HL-60 (cell line): ENCODE measurements around the gene DNAH8.

Experiments used
- DNase-seq, 2 experiments: peaks; one replicate each; pipeline ENCODE4 v3.0.0-alpha.2; 2010 to 2020; ENCODE audit warnings: low read depth in 1 of 2, low spot score in 1 of 2
- H3K27ac ChIP-seq: fragments of 250-450 bp; sonication (Bioruptor Pico); replicated peaks from 2 replicates; pipeline ENCODE4 v1.5.1; 2020; ENCODE audit warnings: mild to moderate bottlenecking, moderate library complexity
- H3K27me3 ChIP-seq: fragments of 250-450 bp; sonication (Bioruptor Pico); 2 replicates; pipeline ENCODE4 v1.5.1; 2021; ENCODE audit warnings: mild to moderate bottlenecking, moderate library complexity; ENCODE audit not compliant: insufficient read depth, poor library complexity, severe bottlenecking
- H3K4me3 ChIP-seq: replicated peaks from 2 replicates; pipeline ENCODE4 v1.5.1; 2011; ENCODE audit warnings: mild to moderate bottlenecking, control low read depth, low read length; ENCODE audit not compliant: insufficient read depth
- GABPA ChIP-seq: IDR thresholded peaks from 2 replicates; pipeline ENCODE4 v1.6.1; 2012; ENCODE audit warnings: low read depth
- POLR2AphosphoS5 ChIP-seq: IDR thresholded peaks from 2 replicates; pipeline ENCODE4 v1.6.1; 2012; ENCODE audit warnings: low read depth
- SPI1 ChIP-seq: IDR thresholded peaks from 2 replicates; pipeline ENCODE4 v1.6.1; 2012; ENCODE audit warnings: low read depth, mild to moderate bottlenecking, borderline replicate concordance
- TF ChIP-seq, protein P1 (sequence below): IDR thresholded peaks from 2 replicates; pipeline ENCODE4 v1.6.1; 2012; ENCODE audit warnings: low read depth; ENCODE audit not compliant: insufficient replicate concordance
- TF ChIP-seq, protein P2 (sequence below): IDR thresholded peaks from one replicate; pipeline ENCODE4 v1.5.1; 2011; ENCODE audit warnings: low read length, control low read depth, inconsistent platforms; ENCODE audit not compliant: insufficient read depth

DNAH8 gene

DNA sequence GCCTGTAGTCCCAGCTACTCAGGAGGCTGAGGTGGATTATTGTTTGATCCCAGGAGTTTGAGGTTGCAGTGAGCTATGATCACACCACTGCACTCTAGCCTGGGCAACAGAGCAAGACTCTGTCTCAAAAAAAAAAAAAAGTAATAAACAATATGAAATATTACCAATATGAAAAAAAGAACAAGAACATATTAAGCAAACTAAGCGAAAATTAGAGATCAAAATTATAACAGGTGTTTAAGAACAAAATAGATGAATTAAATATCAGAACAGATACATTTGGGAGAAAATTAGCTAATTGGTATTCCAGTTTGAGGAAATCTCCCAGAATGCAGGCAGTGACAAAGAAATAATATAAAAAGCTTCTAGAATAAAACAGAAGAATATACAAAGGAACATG lies 35.4 kb upstream of the DNAH8 start:
- Histone ChIP-seq H3K4me3 (no peak overlapping the region), H3K27ac (no peak overlapping the region), H3K27me3 (no peaks in the 10 kb centered on the region)
- TF ChIP-seq POLR2AphosphoS5 = no peak
- TF ChIP-seq, protein P1, sequence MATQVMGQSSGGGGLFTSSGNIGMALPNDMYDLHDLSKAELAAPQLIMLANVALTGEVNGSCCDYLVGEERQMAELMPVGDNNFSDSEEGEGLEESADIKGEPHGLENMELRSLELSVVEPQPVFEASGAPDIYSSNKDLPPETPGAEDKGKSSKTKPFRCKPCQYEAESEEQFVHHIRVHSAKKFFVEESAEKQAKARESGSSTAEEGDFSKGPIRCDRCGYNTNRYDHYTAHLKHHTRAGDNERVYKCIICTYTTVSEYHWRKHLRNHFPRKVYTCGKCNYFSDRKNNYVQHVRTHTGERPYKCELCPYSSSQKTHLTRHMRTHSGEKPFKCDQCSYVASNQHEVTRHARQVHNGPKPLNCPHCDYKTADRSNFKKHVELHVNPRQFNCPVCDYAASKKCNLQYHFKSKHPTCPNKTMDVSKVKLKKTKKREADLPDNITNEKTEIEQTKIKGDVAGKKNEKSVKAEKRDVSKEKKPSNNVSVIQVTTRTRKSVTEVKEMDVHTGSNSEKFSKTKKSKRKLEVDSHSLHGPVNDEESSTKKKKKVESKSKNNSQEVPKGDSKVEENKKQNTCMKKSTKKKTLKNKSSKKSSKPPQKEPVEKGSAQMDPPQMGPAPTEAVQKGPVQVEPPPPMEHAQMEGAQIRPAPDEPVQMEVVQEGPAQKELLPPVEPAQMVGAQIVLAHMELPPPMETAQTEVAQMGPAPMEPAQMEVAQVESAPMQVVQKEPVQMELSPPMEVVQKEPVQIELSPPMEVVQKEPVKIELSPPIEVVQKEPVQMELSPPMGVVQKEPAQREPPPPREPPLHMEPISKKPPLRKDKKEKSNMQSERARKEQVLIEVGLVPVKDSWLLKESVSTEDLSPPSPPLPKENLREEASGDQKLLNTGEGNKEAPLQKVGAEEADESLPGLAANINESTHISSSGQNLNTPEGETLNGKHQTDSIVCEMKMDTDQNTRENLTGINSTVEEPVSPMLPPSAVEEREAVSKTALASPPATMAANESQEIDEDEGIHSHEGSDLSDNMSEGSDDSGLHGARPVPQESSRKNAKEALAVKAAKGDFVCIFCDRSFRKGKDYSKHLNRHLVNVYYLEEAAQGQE = no peak
- TF ChIP-seq, protein P2, sequence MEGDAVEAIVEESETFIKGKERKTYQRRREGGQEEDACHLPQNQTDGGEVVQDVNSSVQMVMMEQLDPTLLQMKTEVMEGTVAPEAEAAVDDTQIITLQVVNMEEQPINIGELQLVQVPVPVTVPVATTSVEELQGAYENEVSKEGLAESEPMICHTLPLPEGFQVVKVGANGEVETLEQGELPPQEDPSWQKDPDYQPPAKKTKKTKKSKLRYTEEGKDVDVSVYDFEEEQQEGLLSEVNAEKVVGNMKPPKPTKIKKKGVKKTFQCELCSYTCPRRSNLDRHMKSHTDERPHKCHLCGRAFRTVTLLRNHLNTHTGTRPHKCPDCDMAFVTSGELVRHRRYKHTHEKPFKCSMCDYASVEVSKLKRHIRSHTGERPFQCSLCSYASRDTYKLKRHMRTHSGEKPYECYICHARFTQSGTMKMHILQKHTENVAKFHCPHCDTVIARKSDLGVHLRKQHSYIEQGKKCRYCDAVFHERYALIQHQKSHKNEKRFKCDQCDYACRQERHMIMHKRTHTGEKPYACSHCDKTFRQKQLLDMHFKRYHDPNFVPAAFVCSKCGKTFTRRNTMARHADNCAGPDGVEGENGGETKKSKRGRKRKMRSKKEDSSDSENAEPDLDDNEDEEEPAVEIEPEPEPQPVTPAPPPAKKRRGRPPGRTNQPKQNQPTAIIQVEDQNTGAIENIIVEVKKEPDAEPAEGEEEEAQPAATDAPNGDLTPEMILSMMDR = no peak
- no peak for TF ChIP-seq SPI1
- no peak for TF ChIP-seq GABPA
- no peak for DNase-seq

DNA sequence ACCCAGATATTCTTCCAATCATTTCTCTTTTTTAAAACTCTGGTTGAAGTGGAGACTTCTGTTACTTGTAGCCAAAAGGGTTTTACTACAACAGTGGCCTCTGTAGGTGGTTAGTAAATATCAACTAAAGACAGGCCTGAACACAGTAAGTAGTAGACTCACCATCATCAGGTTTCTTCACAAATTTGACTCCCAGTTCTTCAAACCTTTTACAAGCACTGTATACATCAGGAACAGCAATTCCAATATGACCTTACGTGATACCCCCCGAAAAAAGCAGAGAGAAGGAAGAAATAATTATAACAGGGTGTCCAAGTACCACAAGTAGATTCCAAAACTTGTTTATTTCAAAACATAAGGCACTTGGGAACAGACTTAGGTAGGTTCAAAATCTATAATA lies 33.3 kb upstream of the DNAH8 start:
- Histone ChIP-seq H3K4me3 (no peak overlapping the region), H3K27me3 (no peaks in the 10 kb centered on the region), H3K27ac (no peak overlapping the region)
- no peak for DNase-seq
- TF ChIP-seq, protein P2 = no peak
- TF ChIP-seq SPI1 (no peak), GABPA (no peak)
- TF ChIP-seq, protein P1 = no peak

DNA sequence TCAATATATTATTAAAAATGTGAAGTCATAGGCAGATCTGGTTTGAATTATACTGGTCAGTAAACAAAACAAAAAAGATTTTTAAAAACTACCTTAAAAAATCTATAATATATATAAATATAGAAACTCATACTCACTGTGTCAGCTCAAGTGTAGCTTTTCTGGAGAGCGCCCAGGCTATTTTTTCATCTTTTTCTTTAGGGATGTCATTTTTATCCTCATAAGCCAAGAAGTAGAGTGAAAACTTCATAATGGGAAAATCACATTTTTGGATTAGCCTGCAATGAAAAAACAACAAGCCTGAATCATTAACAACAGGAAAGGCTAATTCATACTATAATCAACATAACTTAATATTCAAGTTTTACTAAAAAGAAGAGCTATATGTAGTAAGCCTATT lies 30.9 kb upstream of the DNAH8 start:
- Histone ChIP-seq H3K27me3 (no peaks in the 10 kb centered on the region), H3K27ac (no peak overlapping the region), H3K4me3 (no peak overlapping the region)
- TF ChIP-seq, protein P2 = no peak
- TF ChIP-seq SPI1 (no peak), GABPA (no peak), POLR2AphosphoS5 (no peak)
- TF ChIP-seq, protein P1 = no peak
- no peak for DNase-seq
